ENCODE results near the gene MYO3B. TPM values are rescaled to one million over a fixed set of nuclear protein-coding genes. Genes with fewer than 3 reads are reported as not detected.

MYO3B gene
- total and polyA plus RNA-seq, 3 donors from 2014 or later, result 1.4 to 3.5 (median 2.5) TPM

DNA sequence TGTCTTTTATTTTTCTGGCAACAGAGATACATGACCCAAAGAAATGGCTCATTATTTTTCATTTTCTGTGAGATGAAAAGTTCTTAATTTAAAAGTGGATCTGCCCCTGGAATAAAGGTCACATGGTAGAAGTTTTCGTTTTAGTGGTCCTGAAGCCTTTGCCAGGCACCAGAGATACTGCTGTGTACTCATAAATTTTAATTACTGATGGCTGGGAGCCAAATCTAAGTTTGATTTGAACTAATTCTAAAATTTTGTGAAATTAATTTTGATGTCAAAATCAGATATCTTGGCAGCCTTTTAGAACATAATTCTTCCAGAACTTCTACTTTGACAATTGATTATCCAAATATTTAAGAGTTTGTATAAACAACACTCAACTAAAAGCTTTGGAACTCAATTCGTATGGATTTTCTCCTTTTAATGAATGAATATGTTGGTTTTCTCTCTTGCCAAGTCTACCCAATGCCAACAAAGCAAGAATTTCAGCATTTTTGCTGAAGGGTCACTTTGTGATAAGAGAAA, 408.7 kb downstream of the MYO3B start:
- WGBS, 2 donors, result 49 to 64% methylated on average over 2 of the region's 2 CpGs
- H3K9me3 ChIP-seq, result no peaks in the 10 kb centered on the region
- H3K4me1 ChIP-seq, result no peaks in the 10 kb centered on the region
- intact Hi-C loops (cut with DNase I; ENCODE audit: low total_unique reads), result no loop called here
- TF ChIP-seq POLR2A (IDR thresholded peaks at IDR 0.05), result no peak
- TF ChIP-seq, protein P1, sequence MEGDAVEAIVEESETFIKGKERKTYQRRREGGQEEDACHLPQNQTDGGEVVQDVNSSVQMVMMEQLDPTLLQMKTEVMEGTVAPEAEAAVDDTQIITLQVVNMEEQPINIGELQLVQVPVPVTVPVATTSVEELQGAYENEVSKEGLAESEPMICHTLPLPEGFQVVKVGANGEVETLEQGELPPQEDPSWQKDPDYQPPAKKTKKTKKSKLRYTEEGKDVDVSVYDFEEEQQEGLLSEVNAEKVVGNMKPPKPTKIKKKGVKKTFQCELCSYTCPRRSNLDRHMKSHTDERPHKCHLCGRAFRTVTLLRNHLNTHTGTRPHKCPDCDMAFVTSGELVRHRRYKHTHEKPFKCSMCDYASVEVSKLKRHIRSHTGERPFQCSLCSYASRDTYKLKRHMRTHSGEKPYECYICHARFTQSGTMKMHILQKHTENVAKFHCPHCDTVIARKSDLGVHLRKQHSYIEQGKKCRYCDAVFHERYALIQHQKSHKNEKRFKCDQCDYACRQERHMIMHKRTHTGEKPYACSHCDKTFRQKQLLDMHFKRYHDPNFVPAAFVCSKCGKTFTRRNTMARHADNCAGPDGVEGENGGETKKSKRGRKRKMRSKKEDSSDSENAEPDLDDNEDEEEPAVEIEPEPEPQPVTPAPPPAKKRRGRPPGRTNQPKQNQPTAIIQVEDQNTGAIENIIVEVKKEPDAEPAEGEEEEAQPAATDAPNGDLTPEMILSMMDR (IDR thresholded peaks at IDR 0.05), result no peak
- H3K27me3 ChIP-seq, result no peaks in the 10 kb centered on the region
- no peak for DNase-seq
- H3K4me3 ChIP-seq, result no peak overlapping the region
- no peak overlapping the region for H3K27ac ChIP-seq
- H3K36me3 ChIP-seq (ENCODE audit: low read depth, missing control alignments), result no peaks in the 10 kb centered on the region

DNA sequence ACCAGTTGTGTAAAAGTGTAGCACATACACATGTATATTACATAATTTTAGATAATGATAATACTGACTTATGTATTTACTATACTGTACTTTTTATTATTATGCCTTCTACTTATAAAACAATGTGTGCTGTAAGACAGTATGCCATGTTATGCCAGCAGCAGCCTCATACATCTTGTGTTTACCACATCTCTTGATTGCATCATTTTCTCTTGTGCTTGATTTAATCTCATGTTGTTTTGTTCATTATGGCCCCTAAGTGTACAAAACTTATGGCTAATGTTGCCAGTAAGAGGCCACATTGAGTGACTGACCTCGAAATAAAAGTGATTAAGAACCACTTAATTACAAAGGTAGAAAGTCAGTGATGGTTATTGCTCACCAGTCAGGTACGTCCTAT, 409.2 kb downstream of the MYO3B start:
- Histone ChIP-seq H3K36me3 (ENCODE audit: low read depth, missing control alignments) (no peaks in the 10 kb centered on the region), H3K4me3 (no peak overlapping the region), H3K4me1 (no peaks in the 10 kb centered on the region), H3K9me3 (no peaks in the 10 kb centered on the region), H3K27ac (no peak overlapping the region), H3K27me3 (no peaks in the 10 kb centered on the region)
- DNase-seq, result no peak
- 90 to 92% methylated on average over 2 of the region's 2 CpGs for WGBS, 2 donors
- TF ChIP-seq POLR2A (IDR thresholded peaks at IDR 0.05), result no peak
- TF ChIP-seq, protein P1 (IDR thresholded peaks at IDR 0.05), result no peak
- intact Hi-C loops (cut with DNase I; ENCODE audit: low total_unique reads), result no loop called here

DNA sequence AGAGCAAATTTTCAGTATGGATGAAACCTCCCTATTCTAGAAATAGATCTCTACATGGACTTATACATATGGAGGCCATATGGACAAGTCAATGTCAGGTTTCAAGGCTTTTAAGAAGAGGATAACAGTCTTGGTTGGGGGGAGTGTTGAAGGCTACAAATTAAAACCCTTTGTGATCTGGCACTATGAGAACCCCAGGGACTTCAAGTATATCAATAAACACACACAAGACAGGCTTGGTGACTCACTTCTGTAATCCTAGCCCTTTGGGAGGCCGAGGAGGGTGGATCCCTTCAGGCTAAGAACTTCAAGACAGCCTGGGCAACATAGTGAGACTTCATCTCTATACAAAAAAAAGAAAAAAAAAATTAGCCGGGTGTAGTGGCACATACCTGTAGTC, 410.0 kb downstream of the MYO3B start:
- 82 to 96% methylated on average over 2 of the region's 2 CpGs for WGBS, 2 donors
- TF ChIP-seq POLR2A (IDR thresholded peaks at IDR 0.05), result no peak
- TF ChIP-seq, protein P1 (IDR thresholded peaks at IDR 0.05), result no peak

DNA sequence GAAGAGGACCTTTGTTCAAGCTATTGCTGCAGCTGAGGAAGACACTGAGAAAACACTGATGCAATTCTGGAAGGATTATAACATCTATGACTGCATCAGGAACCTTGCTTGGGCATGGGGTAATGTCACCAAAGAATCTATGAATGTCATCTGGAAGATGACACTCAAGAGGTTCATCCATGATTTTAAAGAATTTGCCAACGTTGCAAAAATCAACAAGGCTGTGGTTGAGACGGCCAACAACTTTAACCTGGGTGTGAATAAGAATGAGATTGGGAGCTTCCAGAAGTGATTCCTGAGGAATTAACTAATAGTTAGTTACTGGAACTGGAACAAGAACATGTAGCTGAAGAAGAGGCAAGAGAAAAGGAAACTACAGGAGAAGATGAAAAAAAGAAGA, 410.8 kb downstream of the MYO3B start:
- no peak for DNase-seq
- no peaks in the 10 kb centered on the region for H3K36me3 ChIP-seq (ENCODE audit: low read depth, missing control alignments)
- no peak overlapping the region for H3K4me3 ChIP-seq
- no peaks in the 10 kb centered on the region for H3K9me3 ChIP-seq
- H3K27me3 ChIP-seq, result no peaks in the 10 kb centered on the region
- TF ChIP-seq, protein P1 (IDR thresholded peaks at IDR 0.05), result no peak
- no peak for TF ChIP-seq POLR2A (IDR thresholded peaks at IDR 0.05)
- WGBS, 2 donors, result 81 to 88% methylated on average over 2 of the region's 2 CpGs
- H3K27ac ChIP-seq, result no peak overlapping the region
- intact Hi-C loops (cut with DNase I; ENCODE audit: low total_unique reads), result no loop called here
- H3K4me1 ChIP-seq, result no peaks in the 10 kb centered on the region

More for the DNA sequence above, 410.0 kb downstream of the MYO3B start:
- no peaks in the 10 kb centered on the region for H3K9me3 ChIP-seq
- no peaks in the 10 kb centered on the region for H3K4me1 ChIP-seq
- H3K27me3 ChIP-seq, result no peaks in the 10 kb centered on the region
- intact Hi-C loops (cut with DNase I; ENCODE audit: low total_unique reads), result no loop called here
- DNase-seq, result no peak
- H3K27ac ChIP-seq, result no peak overlapping the region
- no peaks in the 10 kb centered on the region for H3K36me3 ChIP-seq (ENCODE audit: low read depth, missing control alignments)
- H3K4me3 ChIP-seq, result no peak overlapping the region

DNA sequence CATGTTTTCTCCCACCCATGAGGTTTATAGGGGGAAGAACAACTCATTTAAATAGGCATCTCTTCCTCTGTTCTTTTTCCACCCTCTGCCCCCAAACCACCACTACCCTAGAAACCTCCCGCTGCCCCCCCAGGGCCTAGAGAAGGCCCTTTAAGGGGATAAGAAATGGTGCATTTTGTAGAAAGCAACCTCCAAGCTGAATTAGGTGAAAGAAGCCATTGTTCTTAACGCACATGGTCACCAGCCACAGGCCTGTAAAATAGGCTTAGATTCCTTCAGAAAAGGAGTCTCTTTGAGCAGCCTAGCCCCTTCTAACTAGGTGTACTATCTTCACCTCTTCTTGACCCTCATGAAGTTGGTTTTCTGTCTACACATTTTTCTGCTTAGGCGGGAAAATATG, 418.6 kb downstream of the MYO3B start:
- Histone ChIP-seq H3K36me3 (ENCODE audit: low read depth, missing control alignments) (no peaks in the 10 kb centered on the region), H3K9me3 (no peaks in the 10 kb centered on the region), H3K4me1 (no peaks in the 10 kb centered on the region), H3K4me3 (no peak overlapping the region), H3K27me3 (no peaks in the 10 kb centered on the region), H3K27ac (no peak overlapping the region)
- 77 to 97% methylated on average over 3 of the region's 3 CpGs for WGBS, 2 donors
- intact Hi-C loops (cut with DNase I; ENCODE audit: low total_unique reads), result no loop called here
- no peak for TF ChIP-seq POLR2A (IDR thresholded peaks at IDR 0.05)
- TF ChIP-seq, protein P1 (IDR thresholded peaks at IDR 0.05), result no peak
- no peak for DNase-seq
